ENCODE data around the gene FOXA2.

The FOXA2 gene

GRCh38 chr20:22584922-22585785 lies 782 bp upstream of the FOXA2 start:
- DNase-seq (ENCODE audit: extremely low read depth in 1 of 2, low read depth in 1 of 2) = no peak

GRCh38 chr20:22583773-22584521 lies 425 bp downstream of the FOXA2 start:
- no peak for DNase-seq (ENCODE audit: extremely low read depth in 1 of 2, low read depth in 1 of 2)

- no peak for DNase-seq (ENCODE audit: extremely low read depth in 1 of 2, low read depth in 1 of 2)
Measured at GRCh38 chr20:22582964-22583772, 1.2 kb downstream of the FOXA2 start.

GRCh38 chr20:22582386-22582963 lies 1.9 kb downstream of the FOXA2 start:
- no peak for DNase-seq (ENCODE audit: extremely low read depth in 1 of 2, low read depth in 1 of 2)

- DNase-seq (ENCODE audit: extremely low read depth in 1 of 2, low read depth in 1 of 2) = no peak
Measured at GRCh38 chr20:22581437-22582385, 2.7 kb downstream of the FOXA2 start.

GRCh38 chr20:22579711-22580697 lies 4.4 kb downstream of the FOXA2 start:
- no peak for DNase-seq (ENCODE audit: extremely low read depth in 1 of 2, low read depth in 1 of 2)

GRCh38 chr20:22579119-22579427 lies 5.3 kb downstream of the FOXA2 start:
- no peak for DNase-seq (ENCODE audit: extremely low read depth in 1 of 2, low read depth in 1 of 2)

GRCh38 chr20:22578221-22579118 lies 5.9 kb downstream of the FOXA2 start:
- DNase-seq (ENCODE audit: extremely low read depth in 1 of 2, low read depth in 1 of 2) = no peak

- no peak for DNase-seq (ENCODE audit: extremely low read depth in 1 of 2, low read depth in 1 of 2)
Measured at GRCh38 chr20:22577515-22578220, 6.7 kb downstream of the FOXA2 start.

- no peak for DNase-seq (ENCODE audit: extremely low read depth in 1 of 2, low read depth in 1 of 2)
Measured at GRCh38 chr20:22576733-22577514, 7.4 kb downstream of the FOXA2 start.

GRCh38 chr20:22576273-22576672 lies 8.1 kb downstream of the FOXA2 start:
- no peak for DNase-seq (ENCODE audit: extremely low read depth in 1 of 2, low read depth in 1 of 2)

- no peak for DNase-seq (ENCODE audit: extremely low read depth in 1 of 2, low read depth in 1 of 2)
Measured at GRCh38 chr20:22575737-22576136, 8.6 kb downstream of the FOXA2 start.

- DNase-seq (ENCODE audit: extremely low read depth in 1 of 2, low read depth in 1 of 2) = no peak
Measured at GRCh38 chr20:22575087-22575721, 9.2 kb downstream of the FOXA2 start.

GRCh38 chr20:22574545-22575086 lies 9.8 kb downstream of the FOXA2 start:
- DNase-seq (ENCODE audit: extremely low read depth in 1 of 2, low read depth in 1 of 2) = no peak

- no peak for DNase-seq (ENCODE audit: extremely low read depth in 1 of 2, low read depth in 1 of 2)
Measured at GRCh38 chr20:22572491-22572890, 11.9 kb downstream of the FOXA2 start.

- no peak for DNase-seq (ENCODE audit: extremely low read depth in 1 of 2, low read depth in 1 of 2)
Measured at GRCh38 chr20:22572023-22572422, 12.3 kb downstream of the FOXA2 start.

All from activated CD8-positive, alpha-beta memory T cell treated with anti-CD3 and anti-CD28 coated beads for 1 hour (primary cell).